Embryonic facial prominence (tissue), 1 donor: Measurements from ENCODE around the gene GLYATL1B.
"Not testable (repeated sequence)": the region's sequence is repeated elsewhere in the genome, so short reads cannot be mapped to it uniquely, and the experiment has no call there.

Experiments used
- DNase-seq: peaks from one replicate; pipeline ENCODE4 v3.0.0-alpha.2; 2016; ENCODE audit errors: extremely low spot score

The GLYATL1B gene

DNA sequence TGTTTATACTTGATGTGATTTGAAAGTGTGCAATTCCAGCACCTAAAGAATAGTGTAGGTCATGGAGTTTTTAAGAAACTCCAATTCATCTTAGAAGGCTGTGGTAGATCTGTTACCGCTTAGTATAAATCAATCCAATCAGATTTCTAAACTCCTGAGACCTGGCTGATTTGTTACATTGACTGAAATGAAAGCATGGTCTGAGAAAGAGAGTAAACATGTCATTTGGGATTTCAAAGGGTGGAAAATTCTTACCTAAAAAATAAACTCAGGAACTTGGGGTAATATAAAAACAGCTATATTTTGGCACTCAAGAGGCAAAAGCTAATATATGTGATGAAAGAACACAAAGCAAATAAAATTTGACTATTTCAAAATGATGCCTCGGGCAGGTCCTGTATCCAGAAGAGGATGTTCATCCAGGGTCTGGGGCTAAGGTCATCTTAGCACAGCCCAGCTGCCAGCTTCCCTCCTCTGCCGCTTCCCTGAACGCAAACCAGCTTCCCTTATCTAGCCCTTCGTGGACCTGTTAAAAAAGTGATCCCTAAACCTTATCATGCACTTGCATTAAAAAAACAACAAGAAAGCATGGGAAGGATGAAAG is 10.0 kb downstream of the GLYATL1B start:
- not testable (repeated sequence) for DNase-seq

- DNase-seq: no peak
These were observed 11.1 kb downstream of the GLYATL1B start for GRCh38 chr11:59097113-59097708.

GRCh38 chr11:59097938-59098337 is 11.8 kb downstream of the GLYATL1B start:
- DNase-seq: not testable (repeated sequence)

GRCh38 chr11:59102259-59102765 is 16.2 kb downstream of the GLYATL1B start:
- DNase-seq: no peak

DNA sequence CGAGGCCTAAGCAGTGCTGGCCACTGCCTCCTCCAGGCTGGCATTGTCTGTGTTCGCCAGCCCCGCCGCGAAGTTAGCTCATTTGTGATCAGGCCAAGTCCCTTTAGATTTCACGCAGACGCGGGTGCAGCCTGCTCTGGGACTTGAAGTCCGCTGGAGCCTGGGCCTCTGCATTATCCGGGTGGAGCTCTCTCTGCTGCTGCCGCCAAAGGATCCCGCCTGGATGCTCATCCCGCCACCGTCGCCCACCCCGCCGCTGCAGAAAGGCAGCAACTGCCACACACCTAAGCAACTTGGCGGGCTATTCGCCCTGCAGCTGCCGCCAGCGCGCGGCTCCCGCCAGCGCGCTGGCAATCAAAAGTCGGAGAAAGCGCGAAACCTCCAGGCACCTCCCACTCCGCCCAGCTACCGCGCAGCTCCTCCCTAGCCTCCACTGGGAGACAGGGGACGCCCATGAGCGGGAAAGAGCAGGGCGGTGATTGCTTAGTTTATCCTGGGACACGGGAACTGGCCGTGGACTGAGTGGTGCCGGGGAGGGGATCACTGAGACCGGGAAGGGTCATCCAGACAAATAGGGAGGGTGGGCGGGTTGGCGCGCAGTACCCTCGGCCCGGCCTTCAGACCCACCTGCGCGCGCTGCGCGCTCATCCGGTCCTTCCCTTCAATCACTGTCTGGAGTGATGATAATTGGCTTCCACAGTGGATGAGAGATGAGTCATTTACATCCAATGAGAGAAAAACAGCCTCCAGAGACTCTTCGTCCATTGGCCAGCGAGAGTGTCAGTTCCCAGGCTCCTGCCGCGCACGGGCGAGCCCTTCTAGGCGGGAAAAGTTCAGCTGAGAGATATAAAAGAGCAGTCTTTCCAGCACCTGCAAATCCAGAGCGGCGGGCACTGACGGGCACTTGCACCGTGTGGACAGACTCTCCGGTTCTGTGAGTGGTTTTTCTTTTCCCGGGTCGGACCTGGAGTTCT is 20.5 kb downstream of the GLYATL1B start, which contains the start of gene FAM111B:
Gene FAM111B (plus strand): TSS at position 875 of the 974 bp plus-strand sequence. CDS start 2,389 bp downstream, outside the sequence.
- peak; percentile 59 for DNase-seq

DNA sequence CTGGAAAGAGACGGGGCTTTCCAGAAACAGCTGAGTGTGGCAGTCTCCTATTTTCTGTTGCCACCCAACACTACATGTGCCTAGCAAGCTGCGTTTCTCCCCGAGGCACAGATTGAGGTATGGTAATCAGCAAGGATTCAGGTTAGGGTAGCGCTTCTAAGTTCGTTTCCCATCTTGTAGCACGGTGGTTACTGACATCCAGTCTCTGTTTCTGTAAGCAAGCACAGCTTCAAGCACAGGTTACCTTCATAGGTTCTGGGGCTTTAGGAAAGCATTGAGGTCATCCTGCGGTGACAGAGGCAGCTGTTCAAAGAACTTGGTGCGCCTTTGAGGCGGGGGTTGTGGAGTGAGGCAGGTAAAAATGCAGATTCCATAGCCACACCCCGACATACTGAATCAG is 21.6 kb downstream of the GLYATL1B start:
- not testable (repeated sequence) for DNase-seq

GRCh38 chr11:59112494-59112893 is 26.4 kb downstream of the GLYATL1B start:
- no peak for DNase-seq

DNA sequence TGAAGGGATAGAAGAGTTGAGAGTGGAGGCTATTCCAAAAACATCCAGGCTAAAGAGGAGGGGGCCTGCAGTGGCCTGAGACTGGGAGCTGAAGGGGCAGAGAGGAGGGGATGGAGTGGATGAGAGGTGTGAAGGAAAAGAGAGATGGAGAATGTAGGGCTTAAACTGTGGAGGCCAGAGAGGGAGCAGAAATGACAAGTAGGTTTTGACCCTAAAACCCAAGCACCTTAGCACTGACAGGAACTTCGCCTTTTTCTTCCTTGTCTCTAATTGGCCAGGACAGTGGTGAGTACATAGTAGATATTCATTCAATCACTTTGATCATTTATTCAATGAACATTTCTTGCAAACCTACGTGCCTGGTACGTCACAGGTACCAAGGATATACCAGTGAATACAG is 28.2 kb downstream of the GLYATL1B start:
- DNase-seq: no peak

DNA sequence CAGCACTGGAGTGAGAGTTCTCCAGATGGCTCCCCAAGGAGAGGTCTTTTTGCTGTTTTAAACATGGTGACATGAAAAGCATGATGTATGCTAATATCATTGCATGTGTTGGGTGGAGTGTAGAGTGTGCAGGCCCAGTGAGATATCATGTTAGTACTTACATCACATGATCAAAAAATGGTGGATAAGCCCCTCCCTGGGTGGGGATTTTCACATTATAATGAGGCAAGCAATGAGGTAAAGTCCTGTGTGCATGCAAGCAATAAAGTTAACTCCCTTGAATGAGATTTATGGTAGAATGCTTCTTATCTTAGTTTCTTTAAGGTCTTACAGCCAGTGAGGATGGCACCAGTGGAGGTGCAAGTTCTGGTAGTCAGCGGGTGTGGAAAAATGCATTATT is 29.4 kb downstream of the GLYATL1B start:
- DNase-seq: no peak

- DNase-seq: no peak
These were observed 31.7 kb downstream of the GLYATL1B start for GRCh38 chr11:59117774-59118173.

DNA sequence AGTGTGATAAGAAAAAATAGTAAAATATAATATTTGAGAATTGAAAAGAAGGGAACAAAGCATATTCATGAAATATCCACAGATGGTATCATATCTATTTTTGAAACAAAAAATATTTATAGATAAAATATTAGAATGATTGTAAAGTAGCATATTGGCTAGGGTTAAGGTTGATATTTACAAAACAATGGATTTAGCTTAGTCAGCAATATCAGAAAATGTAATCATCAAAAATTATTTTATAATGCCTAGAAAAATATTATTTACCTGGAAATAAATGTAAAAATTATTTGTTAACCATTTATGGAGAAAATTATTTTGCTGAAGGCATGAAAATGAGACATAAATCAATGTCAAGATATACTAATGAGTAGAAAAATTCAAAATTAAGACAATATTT is 33.7 kb downstream of the GLYATL1B start:
- no peak for DNase-seq

GRCh38 chr11:59135648-59136461 is 49.7 kb downstream of the GLYATL1B start:
- DNase-seq: peak; percentile 17

- DNase-seq: not testable (repeated sequence)
These were observed 50.4 kb downstream of the GLYATL1B start for GRCh38 chr11:59136551-59136950.

DNA sequence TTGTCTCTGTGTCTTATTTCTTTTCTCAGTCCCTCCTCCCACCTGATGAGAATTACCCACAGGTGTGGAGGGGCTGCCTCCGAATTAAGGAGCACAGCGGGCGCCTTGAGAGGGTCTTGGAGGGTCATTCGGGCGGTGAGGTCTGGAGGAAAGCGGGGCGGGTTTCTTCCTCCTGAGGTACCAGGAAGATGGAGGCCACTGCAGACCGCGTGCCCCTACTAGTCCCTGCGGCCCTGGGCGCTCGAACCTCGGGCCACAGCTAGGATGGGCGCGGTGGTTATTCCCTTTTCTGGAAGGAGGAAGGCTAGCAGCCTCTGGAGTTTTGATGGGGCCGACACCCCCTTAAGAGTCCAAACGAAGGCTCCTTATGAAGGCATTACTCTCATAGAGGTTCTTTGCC is 51.1 kb downstream of the GLYATL1B start:
- DNase-seq: no peak

GRCh38 chr11:59138643-59139042 is 52.5 kb downstream of the GLYATL1B start:
- DNase-seq: no peak

GRCh38 chr11:59141191-59141590 is 55.1 kb downstream of the GLYATL1B start:
- DNase-seq: no peak

- DNase-seq: no peak
These were observed 55.8 kb downstream of the GLYATL1B start for GRCh38 chr11:59141673-59142460.

DNA sequence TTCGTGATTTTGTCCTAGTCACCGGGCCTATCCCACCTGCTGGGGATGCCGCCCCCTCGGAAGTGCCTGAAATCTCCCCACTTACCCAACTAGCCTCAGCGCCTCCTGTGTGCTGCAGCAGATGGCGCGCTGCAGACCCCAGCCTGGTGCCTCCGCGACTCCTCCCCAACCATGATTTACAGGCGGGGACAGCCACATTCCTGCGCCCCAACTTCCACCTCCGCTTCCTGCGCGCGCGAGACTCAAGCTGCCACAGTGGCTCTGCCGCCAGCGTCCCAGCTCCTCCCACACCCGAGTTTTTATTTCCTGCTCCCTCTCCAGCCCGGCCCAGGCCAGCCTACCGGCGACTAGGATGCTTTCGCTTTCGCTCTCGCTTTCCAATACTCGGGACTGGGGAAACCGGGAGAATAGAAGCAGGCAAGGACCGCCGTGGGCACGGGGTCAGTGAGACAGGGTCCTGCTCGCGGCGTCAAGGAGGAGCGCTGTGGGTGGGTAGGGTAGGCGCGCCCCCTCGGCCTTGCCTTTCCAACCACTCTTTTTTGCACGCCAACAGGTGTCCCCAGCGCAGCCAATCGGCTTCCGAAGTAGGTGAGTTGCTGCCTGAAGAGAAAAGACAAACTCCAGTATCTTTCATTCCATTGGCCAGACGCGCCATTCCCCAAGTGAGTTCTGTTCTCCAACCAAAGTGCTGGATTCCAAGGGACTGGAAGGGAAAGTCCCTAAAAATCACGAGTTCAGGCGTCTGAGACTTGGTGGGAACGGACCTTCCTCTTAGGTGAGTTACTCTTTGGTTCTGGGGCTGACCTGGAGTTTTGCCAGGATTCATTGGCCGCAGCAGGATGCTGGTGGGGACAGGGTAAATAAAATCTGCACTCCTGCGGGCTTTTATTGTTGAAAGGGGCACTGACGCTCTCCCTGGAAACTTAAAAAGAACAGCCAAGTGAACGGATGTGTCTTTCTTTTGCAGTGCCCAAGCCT is 56.7 kb downstream of the GLYATL1B start, which contains the start of gene FAM111A:
Gene FAM111A (plus strand): TSS at position 327 of the 978 bp plus-strand sequence. CDS start 6,017 bp downstream, outside the sequence.
- DNase-seq: peak; percentile 70

DNA sequence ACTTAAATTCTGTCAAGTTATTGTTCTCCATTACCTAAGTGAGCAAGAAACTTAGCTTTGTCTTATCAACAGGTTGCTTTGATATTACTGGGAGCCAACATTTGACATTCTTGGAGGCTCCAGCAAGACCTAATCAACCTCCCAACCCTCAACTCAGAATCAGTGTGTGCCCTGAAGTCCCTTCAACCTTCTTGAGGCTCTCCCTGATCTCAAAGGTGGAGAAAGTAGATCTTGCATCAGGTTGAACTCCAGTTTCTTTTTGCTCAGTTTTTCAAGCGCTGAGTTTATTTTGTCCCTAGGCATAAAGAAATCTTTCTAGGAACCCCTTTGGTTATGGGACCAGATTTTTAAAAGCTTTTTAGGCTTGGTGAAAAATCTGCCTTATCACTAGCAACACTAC is 58.0 kb downstream of the GLYATL1B start:
- DNase-seq: no peak
